Right atrium auricular region (tissue), 2 donors: Measurements from ENCODE around the gene ASPN. TPM values are rescaled to one million over a fixed set of nuclear protein-coding genes. Genes with fewer than 3 reads are reported as not detected.

ENCODE experiments used
- DNase-seq: peaks from one replicate; pipeline ENCODE4 v3.0.0-alpha.2; 2019; ENCODE audit warnings: low spot score
- H3K27ac ChIP-seq, 2 donors: fragments of 200-600 bp; sonication (generic); 1 replicate in 1 of 2; 2 replicates in 1 of 2; pipeline ENCODE4 v1.5.1; 2016 to 2019
- H3K27me3 ChIP-seq, 2 donors: fragments of 200-600 bp; sonication (generic); one replicate each; pipeline versions ENCODE4 v1.5.1 to v1.6.0; 2017 to 2019
- H3K36me3 ChIP-seq: fragments of 200-600 bp; sonication (generic); one replicate; pipeline ENCODE4 v1.5.1; 2016
- H3K4me1 ChIP-seq, 2 donors: fragments of 200-600 bp; sonication (generic); one replicate each; pipeline versions ENCODE4 v1.5.1 to v1.6.0; 2017 to 2019
- H3K4me3 ChIP-seq, 2 donors: fragments of 200-600 bp; sonication (generic); 1 replicate in 1 of 2; 2 replicates in 1 of 2; pipeline ENCODE4 v1.5.1; 2017 to 2019; ENCODE audit warnings: mild to moderate bottlenecking in 1 of 2, moderate library complexity in 1 of 2
- H3K9me3 ChIP-seq, 2 donors: fragments of 200-600 bp; sonication (generic); one replicate each; pipeline ENCODE4 v1.5.1; 2019
- total RNA-seq, 2 donors: library from RNA; depleted of rRNA; stranded (reverse); fragments of >200 nt; gene quantifications; one replicate each; pipeline ENCODE4 v1.1.0, GENCODE V29; 2016
- TF ChIP-seq, protein P1 (sequence below), 2 donors: fragments of 200-600 bp; sonication (generic); IDR thresholded peaks; one replicate each; pipeline ENCODE4 v1.5.1; 2019; ENCODE audit warnings: antibody characterized with exemption in 2 of 2

The ASPN gene
- total RNA-seq: 10 to 100 TPM in 1 of 2 donors, 1 to 10 TPM in 1; 3.9 to 29.0 TPM

DNA sequence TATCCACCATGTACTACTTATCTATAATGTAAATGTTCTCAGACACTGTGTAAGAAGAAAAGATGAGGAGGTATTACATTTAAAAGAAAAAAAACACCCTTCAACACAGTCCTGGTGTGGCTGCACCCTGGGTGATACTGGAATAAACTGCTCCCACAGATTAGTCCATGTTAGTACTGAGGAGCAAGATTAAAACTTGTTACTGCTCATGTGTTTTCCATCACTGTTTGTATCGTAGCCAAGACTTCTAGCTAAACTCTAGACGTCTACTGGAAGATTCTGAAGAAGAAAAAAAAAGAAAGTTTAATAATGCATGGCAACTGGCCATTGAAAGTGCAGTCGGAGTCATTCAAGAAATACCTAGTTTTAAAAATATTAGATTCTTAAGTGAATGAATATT lies at the start of gene ASPN:
Gene ASPN (minus strand): TSS at position 178 of the 400 bp plus-strand sequence.
- H3K27ac ChIP-seq: peak within 1 kb of the TSS; percentile 58 to 69

DNA sequence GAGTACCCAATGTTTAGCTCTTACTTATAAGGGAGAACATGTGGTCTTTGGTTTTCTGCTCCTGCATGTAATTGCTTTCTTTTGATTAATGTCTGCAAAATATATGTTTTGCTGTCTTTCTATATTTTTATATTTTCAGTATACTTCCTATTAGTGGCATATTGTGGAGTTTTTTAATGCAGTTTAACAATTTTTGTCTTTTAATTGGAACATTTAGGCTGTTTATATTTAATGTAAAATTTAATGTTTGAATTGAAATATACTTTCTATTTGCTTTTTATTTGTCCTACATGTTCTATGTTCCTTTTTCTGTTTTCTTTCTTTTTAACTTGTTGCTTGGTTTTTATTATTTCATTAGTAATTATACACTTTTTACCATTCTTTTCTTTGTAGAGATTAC lies 48.6 kb upstream of the ASPN start:
- Histone ChIP-seq H3K4me1 (peaks cover 0 to 6% of the 10 kb centered on the region in 2 donors), H3K36me3 (no peaks in the 10 kb centered on the region), H3K4me3 (no peak overlapping the region), H3K27ac (no peak overlapping the region), H3K9me3 (peaks cover 0 to 22% of the 10 kb centered on the region in 2 donors), H3K27me3 (no peaks in the 10 kb centered on the region)
- DNase-seq: no peak
- TF ChIP-seq, protein P1, sequence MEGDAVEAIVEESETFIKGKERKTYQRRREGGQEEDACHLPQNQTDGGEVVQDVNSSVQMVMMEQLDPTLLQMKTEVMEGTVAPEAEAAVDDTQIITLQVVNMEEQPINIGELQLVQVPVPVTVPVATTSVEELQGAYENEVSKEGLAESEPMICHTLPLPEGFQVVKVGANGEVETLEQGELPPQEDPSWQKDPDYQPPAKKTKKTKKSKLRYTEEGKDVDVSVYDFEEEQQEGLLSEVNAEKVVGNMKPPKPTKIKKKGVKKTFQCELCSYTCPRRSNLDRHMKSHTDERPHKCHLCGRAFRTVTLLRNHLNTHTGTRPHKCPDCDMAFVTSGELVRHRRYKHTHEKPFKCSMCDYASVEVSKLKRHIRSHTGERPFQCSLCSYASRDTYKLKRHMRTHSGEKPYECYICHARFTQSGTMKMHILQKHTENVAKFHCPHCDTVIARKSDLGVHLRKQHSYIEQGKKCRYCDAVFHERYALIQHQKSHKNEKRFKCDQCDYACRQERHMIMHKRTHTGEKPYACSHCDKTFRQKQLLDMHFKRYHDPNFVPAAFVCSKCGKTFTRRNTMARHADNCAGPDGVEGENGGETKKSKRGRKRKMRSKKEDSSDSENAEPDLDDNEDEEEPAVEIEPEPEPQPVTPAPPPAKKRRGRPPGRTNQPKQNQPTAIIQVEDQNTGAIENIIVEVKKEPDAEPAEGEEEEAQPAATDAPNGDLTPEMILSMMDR (IDR thresholded peaks at IDR 0.05): no peak

More for the DNA sequence above, at the start of gene ASPN:
- Histone ChIP-seq H3K36me3 (no peaks in the 10 kb centered on the region), H3K27me3 (no peaks in the 10 kb centered on the region), H3K4me3 (peak within 1 kb of the TSS; percentile 20), H3K9me3 (no peaks in the 10 kb centered on the region), H3K4me1 (peaks cover 0 to 28% of the 10 kb centered on the region in 2 donors)
- TF ChIP-seq, protein P1 (IDR thresholded peaks at IDR 0.05): no peak
- no peak for DNase-seq

DNA sequence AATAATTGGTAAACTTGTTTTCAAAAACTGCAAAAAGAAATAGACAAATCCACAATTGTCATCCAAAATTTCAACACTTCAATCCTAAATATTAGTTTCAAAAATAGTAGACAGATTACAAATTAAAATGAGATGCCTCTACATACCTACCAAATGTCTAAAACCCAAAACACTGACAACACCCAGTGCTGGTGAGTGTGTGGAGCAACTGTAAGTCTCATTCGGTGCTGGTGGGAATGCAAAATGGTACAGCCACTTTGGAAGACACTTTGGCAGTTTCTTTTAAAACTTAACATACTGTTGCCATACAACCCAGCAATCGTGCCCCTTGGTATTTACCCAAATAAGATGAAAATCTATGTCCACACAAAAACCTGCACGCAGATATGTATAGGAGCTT lies 46.8 kb upstream of the ASPN start:
- no peak for DNase-seq
- H3K27me3 ChIP-seq: no peaks in the 10 kb centered on the region
- H3K36me3 ChIP-seq: no peaks in the 10 kb centered on the region
- no peak overlapping the region for H3K4me3 ChIP-seq
- H3K4me1 ChIP-seq: no peaks in the 10 kb centered on the region
- H3K9me3 ChIP-seq: peaks cover 0 to 22% of the 10 kb centered on the region in 2 donors
- TF ChIP-seq, protein P1 (IDR thresholded peaks at IDR 0.05): no peak
- peak overlapping the region in 1 of 2 donors; percentile 9 for H3K27ac ChIP-seq

DNA sequence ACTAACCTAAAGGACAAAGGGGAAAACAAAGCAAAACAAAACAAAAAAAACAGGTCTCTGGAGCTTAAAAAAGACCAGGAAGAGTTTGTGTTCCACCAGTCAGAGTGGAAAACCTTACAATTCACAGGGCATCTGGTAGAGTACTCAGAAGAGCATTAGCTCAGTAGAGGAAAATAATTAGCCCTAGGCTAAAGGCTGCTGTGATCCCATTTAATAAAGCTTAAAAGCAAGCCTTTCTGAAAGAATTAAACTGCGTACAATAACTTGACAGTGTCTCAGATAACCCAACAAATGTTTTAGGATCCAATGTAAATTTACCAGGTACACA lies 46.2 kb upstream of the ASPN start:
- Histone ChIP-seq H3K9me3 (peaks cover 0 to 22% of the 10 kb centered on the region in 2 donors), H3K4me3 (no peak overlapping the region), H3K4me1 (no peaks in the 10 kb centered on the region), H3K27ac (peak overlapping the region; percentile 18 to 21), H3K27me3 (no peaks in the 10 kb centered on the region), H3K36me3 (no peaks in the 10 kb centered on the region)
- TF ChIP-seq, protein P1 (IDR thresholded peaks at IDR 0.05): no peak
- DNase-seq: no peak

DNA sequence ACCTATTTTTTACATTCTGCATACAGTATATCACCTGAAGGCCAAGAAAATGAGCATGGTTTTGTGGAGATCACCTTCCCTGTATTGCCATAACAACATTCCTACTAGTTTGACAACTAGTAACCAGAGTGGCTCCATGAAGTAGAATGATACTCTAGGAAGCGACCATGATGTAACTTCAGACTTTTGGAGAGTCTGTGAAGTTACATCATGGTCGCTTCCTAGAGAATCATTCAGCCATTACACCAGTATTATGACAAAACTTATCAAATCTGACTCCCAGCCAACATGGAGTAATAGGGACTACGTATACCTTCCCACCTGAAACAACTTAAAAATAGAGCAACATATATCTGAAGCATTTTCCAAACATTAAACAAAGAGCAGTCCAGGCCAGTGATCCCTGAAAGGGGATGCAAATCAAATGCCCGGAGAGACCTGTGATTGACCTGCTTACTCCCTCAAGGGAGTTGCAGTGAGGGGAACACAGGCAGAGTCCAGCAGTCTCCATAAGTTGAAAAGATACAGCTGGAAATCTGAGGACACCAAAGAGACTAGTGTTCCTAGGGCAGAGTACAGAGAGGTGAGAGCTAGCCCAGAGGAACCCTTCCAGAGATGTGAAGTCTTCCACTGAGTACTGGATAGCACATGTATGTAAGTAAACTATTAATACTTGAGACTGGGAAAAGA lies 45.7 kb upstream of the ASPN start:
- TF ChIP-seq, protein P1 (IDR thresholded peaks at IDR 0.05): no peak
- Histone ChIP-seq H3K27ac (peak overlapping the region; percentile 18 to 21), H3K36me3 (no peaks in the 10 kb centered on the region), H3K9me3 (peaks cover 0 to 22% of the 10 kb centered on the region in 2 donors), H3K4me1 (no peaks in the 10 kb centered on the region), H3K4me3 (no peak overlapping the region), H3K27me3 (no peaks in the 10 kb centered on the region)
- no peak for DNase-seq
